Measurements from ENCODE around the gene LPCAT4.

The LPCAT4 gene

DNA sequence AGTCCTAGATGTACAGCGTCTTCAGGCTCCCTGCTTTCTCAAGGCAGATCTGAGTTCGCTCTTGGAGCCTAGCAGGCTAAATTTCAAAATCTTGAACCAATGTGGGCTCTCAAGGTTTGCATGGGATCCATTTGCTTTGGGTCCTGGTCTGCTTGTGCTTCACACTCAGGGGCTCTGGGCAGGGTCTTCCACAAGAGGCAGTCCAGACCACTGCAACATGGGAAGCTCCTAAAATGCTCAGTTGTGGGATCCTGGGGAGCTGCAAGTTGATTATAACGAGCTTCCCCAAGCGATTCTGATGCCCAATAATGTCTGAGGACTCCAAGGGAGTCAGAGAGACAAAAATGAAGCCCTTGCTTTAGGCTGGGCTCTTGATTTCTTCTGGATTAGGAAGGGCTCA lies 17.2 kb downstream of the LPCAT4 start (continued):
- TF ChIP-seq, protein P1, sequence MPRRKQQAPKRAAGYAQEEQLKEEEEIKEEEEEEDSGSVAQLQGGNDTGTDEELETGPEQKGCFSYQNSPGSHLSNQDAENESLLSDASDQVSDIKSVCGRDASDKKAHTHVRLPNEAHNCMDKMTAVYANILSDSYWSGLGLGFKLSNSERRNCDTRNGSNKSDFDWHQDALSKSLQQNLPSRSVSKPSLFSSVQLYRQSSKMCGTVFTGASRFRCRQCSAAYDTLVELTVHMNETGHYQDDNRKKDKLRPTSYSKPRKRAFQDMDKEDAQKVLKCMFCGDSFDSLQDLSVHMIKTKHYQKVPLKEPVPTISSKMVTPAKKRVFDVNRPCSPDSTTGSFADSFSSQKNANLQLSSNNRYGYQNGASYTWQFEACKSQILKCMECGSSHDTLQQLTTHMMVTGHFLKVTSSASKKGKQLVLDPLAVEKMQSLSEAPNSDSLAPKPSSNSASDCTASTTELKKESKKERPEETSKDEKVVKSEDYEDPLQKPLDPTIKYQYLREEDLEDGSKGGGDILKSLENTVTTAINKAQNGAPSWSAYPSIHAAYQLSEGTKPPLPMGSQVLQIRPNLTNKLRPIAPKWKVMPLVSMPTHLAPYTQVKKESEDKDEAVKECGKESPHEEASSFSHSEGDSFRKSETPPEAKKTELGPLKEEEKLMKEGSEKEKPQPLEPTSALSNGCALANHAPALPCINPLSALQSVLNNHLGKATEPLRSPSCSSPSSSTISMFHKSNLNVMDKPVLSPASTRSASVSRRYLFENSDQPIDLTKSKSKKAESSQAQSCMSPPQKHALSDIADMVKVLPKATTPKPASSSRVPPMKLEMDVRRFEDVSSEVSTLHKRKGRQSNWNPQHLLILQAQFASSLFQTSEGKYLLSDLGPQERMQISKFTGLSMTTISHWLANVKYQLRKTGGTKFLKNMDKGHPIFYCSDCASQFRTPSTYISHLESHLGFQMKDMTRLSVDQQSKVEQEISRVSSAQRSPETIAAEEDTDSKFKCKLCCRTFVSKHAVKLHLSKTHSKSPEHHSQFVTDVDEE (CRISPR knock-in tag; IDR thresholded peaks at IDR 0.05): no peak
- TF ChIP-seq TCF4 (CRISPR knock-in tag; IDR thresholded peaks at IDR 0.05; ENCODE audit: borderline replicate concordance) (no peak), ZNF8 (CRISPR knock-in tag; IDR thresholded peaks at IDR 0.05) (no peak), GLIS3 (CRISPR knock-in tag; IDR thresholded peaks at IDR 0.05) (no peak), RARB (CRISPR knock-in tag; IDR thresholded peaks at IDR 0.05) (no peak), OSR1 (CRISPR knock-in tag; IDR thresholded peaks at IDR 0.05) (no peak), ZNF70 (CRISPR knock-in tag; IDR thresholded peaks at IDR 0.05) (no peak)
- TF ChIP-seq, protein P2, sequence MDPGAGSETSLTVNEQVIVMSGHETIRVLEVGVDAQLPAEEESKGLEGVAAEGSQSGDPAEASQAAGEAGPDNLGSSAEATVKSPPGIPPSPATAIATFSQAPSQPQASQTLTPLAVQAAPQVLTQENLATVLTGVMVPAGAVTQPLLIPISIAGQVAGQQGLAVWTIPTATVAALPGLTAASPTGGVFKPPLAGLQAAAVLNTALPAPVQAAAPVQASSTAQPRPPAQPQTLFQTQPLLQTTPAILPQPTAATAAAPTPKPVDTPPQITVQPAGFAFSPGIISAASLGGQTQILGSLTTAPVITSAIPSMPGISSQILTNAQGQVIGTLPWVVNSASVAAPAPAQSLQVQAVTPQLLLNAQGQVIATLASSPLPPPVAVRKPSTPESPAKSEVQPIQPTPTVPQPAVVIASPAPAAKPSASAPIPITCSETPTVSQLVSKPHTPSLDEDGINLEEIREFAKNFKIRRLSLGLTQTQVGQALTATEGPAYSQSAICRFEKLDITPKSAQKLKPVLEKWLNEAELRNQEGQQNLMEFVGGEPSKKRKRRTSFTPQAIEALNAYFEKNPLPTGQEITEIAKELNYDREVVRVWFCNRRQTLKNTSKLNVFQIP (CRISPR knock-in tag; IDR thresholded peaks at IDR 0.05; ENCODE audit: borderline replicate concordance, low read depth): no peak

DNA sequence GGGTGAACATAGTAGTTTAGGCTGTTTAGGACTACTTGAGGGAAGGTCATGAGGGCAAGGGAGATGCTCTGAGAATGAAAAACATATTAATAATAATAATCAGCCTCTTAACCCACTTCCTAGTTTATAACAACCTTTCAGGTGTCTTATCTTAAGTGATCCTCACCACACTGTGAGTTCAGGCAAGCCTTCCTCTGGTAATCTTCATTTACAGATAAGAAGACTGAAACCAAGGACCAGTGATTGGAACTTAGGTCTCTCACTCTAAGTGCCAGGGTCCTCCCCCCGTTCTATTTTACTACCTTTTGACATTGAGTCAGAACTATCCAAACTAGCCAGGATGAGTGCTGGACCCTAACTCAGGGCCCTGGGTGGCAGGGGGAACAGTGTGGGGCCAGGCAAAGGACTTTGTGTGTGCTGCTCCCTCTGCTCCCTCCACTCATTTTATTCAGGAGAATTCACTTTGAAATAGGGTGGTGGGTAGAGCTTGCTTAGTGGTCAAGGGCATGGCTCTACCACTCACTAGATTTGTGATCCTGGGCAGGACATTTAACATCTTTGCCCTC lies 18.2 kb downstream of the LPCAT4 start:
- TF ChIP-seq RARB (CRISPR knock-in tag; IDR thresholded peaks at IDR 0.05): no peak
- TF ChIP-seq OSR1 (CRISPR knock-in tag; IDR thresholded peaks at IDR 0.05): no peak
- TF ChIP-seq PPARA (CRISPR knock-in tag; IDR thresholded peaks at IDR 0.05; ENCODE audit: borderline replicate concordance): no peak
- TF ChIP-seq, protein P2 (CRISPR knock-in tag; IDR thresholded peaks at IDR 0.05; ENCODE audit: borderline replicate concordance, low read depth): no peak
- no peak for ATAC-seq

DNA sequence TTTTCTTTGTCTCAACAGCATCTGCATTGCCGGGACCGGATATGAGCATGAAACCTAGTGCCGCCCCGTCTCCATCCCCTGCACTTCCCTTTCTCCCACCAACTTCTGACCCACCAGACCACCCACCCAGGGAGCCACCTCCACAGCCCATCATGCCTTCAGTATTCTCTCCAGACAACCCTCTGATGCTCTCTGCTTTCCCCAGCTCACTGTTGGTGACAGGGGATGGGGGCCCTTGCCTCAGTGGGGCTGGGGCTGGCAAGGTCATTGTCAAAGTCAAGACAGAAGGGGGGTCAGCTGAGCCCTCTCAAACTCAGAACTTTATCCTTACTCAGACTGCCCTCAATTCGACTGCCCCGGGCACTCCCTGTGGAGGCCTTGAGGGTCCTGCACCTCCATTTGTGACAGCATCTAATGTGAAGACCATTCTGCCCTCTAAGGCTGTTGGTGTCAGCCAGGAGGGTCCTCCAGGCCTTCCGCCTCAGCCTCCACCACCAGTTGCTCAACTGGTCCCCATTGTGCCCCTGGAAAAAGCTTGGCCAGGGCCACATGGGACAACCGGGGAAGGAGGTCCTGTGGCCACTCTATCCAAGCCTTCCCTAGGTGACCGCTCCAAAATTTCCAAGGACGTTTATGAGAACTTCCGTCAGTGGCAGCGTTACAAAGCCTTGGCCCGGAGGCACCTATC lies 18.9 kb downstream of the LPCAT4 start:
- no peak for TF ChIP-seq ZFP3 (CRISPR knock-in tag; IDR thresholded peaks at IDR 0.05)
- TF ChIP-seq PPARA (CRISPR knock-in tag; IDR thresholded peaks at IDR 0.05; ENCODE audit: borderline replicate concordance): no peak
- no peak for TF ChIP-seq ZNF70 (CRISPR knock-in tag; IDR thresholded peaks at IDR 0.05)
- TF ChIP-seq, protein P3, sequence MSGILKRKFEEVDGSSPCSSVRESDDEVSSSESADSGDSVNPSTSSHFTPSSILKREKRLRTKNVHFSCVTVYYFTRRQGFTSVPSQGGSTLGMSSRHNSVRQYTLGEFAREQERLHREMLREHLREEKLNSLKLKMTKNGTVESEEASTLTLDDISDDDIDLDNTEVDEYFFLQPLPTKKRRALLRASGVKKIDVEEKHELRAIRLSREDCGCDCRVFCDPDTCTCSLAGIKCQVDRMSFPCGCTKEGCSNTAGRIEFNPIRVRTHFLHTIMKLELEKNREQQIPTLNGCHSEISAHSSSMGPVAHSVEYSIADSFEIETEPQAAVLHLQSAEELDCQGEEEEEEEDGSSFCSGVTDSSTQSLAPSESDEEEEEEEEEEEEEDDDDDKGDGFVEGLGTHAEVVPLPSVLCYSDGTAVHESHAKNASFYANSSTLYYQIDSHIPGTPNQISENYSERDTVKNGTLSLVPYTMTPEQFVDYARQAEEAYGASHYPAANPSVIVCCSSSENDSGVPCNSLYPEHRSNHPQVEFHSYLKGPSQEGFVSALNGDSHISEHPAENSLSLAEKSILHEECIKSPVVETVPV (CRISPR knock-in tag; IDR thresholded peaks at IDR 0.05): no peak
- no peak for TF ChIP-seq ZNF8 (CRISPR knock-in tag; IDR thresholded peaks at IDR 0.05)
- TF ChIP-seq ZNF565 (CRISPR knock-in tag; conservative IDR thresholded peaks at IDR 0.05; ENCODE audit: low read depth): no peak
- TF ChIP-seq OSR1 (CRISPR knock-in tag; IDR thresholded peaks at IDR 0.05): no peak
- TF ChIP-seq ESRRG (CRISPR knock-in tag; IDR thresholded peaks at IDR 0.05): no peak
- TF ChIP-seq, protein P2 (CRISPR knock-in tag; IDR thresholded peaks at IDR 0.05; ENCODE audit: borderline replicate concordance, low read depth): no peak
- ATAC-seq: no peak

DNA sequence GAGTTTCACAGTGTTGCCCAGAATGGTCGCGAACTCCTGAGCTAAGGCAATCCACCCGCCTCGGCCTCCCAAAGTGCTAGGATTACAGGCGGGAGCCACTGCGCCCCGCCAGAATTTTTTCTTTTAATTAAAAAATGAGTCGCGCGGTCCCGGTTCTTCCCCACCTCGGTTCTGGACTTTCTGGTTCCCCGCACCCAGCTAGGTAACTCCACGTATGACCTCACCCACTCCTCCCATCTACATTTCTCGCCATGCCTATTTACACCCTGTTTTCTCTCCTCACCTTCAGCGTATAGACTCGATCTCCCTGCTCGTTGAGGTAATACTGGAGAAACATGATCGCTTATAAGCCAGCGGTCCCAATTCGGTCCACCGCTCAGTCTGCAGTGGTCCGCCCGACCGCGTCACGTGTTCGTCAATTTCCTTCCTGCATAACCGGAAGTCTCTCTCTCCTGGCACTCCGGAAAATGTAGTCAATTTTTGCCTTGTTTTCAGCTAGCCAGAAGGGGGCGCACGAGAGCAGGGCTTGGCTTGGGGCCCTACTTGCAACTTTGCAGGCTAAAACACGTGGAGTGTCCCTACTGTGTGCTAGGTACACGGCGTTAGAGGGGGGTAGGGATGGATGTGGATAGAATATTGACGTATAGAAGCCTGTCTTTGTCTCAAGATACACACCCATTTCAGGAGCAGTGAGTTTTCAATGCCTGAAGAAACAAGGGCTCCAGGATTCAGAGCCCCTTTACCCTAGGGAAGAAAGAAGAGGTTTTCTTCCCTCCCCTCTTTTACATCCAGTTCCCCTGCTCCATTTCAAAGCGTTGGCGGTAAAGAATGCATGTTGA lies 24.0 kb downstream of the LPCAT4 start, which contains the start of the genes NOP10 and NUTM1:
Gene NOP10 (minus strand): TSS at position 400 of the 839 bp plus-strand sequence. CDS start 63 bp downstream, at position 337.
Gene NUTM1 (plus strand): TSS at position 579 of the 839 bp plus-strand sequence. CDS start 382 bp downstream, outside the sequence.
- TF ChIP-seq TCF4 (CRISPR knock-in tag; IDR thresholded peaks at IDR 0.05; ENCODE audit: borderline replicate concordance): no peak
- no peak for TF ChIP-seq OSR1 (CRISPR knock-in tag; IDR thresholded peaks at IDR 0.05)
- no peak for TF ChIP-seq ARNTL (CRISPR knock-in tag; IDR thresholded peaks at IDR 0.05; ENCODE audit: borderline replicate concordance, low read depth)
- TF ChIP-seq ZNF70 (CRISPR knock-in tag; IDR thresholded peaks at IDR 0.05): no peak
- no peak for TF ChIP-seq ZNF565 (CRISPR knock-in tag; conservative IDR thresholded peaks at IDR 0.05; ENCODE audit: low read depth)
- TF ChIP-seq ZFP3 (CRISPR knock-in tag; IDR thresholded peaks at IDR 0.05): no peak
- peak; percentile 94 for ATAC-seq

DNA sequence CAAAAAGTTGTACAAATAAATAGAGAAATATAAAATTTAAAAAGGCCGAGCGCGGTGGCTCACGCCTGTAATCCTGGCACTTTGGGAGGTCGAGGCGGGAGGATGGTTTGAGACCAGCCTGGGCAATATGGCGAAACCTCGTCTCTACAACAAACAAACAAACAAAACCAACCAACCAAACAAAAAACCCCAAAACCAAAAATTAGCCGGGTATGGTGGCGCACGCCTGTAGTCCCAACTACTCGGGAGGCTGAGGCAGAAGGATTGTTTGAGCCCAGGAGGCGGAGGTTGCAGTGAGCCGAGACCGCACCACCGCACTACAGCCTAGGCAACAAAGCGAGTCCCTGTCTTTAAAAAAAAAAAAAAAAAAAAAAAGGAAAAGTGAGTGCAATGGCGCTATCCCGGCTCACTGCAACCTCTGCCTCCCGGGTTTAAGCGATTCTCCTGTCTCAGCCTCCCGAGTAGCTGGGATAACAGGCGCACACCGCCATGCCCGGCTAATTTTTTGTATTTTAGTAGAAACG lies 24.7 kb downstream of the LPCAT4 start:
- ATAC-seq: peak; percentile 2; the same call in 1 of the 3 replicates

All from SK-N-SH treated with all-trans-retinoic acid at 6 μM for 48 hours (cell line).